Dendritic cell treated with granulocyte-macrophage colony-stimulating factor and Interleukin-4, amounts not matched to agents 40 ng/mL and 50 ng/mL, for 4 days (primary cell): Measurements from ENCODE around the gene OTOA.
"Not testable (repeated sequence)": the region's sequence is repeated elsewhere in the genome, so short reads cannot be mapped to it uniquely, and the experiment has no call there.

Source experiments
- H3K27ac Mint-ChIP-seq: one replicate; pipeline ENCODE4 v1.8.0; 2022; ENCODE audit warnings: mild to moderate bottlenecking, mixed read lengths
- H3K27me3 Mint-ChIP-seq: one replicate; pipeline ENCODE4 v1.8.0; 2022; ENCODE audit warnings: mild to moderate bottlenecking, mixed read lengths
- H3K36me3 Mint-ChIP-seq: one replicate; pipeline ENCODE4 v1.8.0; 2022; ENCODE audit warnings: low read depth, mixed read lengths
- H3K4me1 Mint-ChIP-seq: one replicate; pipeline ENCODE4 v1.8.0; 2022; ENCODE audit warnings: low read depth, mixed read lengths
- H3K4me3 Mint-ChIP-seq: one replicate; pipeline ENCODE4 v1.8.0; 2022; ENCODE audit warnings: mild to moderate bottlenecking, moderate library complexity, mixed read lengths
- H3K9me3 Mint-ChIP-seq: one replicate; pipeline ENCODE4 v1.8.0; 2022; ENCODE audit warnings: mixed read lengths
- intact Hi-C: fragments of 100-400 bp; cut with micrococcal nuclease; formaldehyde crosslinking; loops from one replicate; pipeline ENCODE4 v1.15.0; 2022

Gene OTOA

DNA sequence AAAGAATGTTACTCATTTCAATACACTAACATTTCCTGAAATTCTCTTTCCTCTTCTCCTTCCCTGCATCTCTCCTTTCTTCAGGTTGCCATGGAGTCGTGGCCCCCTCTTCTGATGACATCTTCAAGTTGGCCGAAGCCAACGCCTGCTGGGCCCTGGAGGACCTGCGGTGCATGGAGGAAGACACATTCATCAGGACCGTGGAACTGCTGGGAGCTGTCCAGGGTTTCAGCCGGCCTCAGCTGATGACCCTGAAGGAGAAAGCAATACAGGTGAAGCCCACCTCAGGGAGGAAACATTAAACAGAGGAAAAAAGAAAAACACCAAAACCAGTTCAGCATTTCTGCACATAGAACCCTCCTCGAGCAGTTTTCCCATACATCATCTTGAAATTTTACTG, 76.9 kb downstream of the OTOA start:
- H3K36me3 Mint-ChIP-seq, H3K9me3 Mint-ChIP-seq, H3K27ac Mint-ChIP-seq, H3K4me1 Mint-ChIP-seq, H3K4me3 Mint-ChIP-seq, H3K27me3 Mint-ChIP-seq, intact Hi-C loops: not testable (repeated sequence)

DNA sequence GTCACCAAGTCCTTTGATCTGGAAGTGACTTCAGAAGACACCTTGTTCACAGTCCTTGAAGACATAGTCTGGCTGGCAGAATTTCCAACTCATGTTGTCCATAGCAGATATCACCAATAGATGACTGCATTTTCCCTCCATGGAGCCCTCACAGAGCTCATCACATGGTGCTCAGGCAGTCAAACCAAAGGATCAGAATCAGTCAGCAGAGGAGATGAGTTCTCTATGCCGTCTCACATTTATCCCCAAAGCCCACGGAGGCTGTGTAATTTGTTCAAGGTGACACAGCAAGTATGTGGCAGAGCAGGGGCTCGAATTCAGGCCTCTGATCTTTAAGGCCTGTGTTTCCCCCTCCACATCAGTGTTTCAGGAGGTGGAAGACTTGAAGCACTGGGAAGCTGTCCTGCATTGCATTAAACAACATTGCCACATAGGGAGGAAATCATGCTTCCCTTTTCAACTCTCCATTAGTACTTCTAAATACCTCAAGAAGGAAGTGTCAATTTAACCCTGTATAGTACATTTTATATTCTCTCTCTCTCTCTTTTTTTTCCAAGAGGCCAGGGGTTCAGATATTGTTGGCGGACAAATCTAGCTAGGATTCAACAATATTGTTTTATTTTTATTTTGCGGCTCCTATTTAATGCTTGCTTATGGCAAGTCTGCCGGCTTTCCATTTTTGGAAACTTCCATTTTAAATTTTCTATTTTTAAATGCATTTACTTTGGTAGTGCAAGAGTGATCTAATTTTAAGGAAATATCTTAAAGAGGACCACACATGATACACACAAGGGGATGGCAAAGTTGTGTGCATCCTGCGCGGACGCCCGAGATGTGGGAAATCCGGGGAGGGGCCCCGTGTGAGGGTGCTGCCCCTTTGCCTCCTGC, 92.7 kb downstream of the OTOA start:
- intact Hi-C loops, H3K27me3 Mint-ChIP-seq, H3K36me3 Mint-ChIP-seq, H3K4me1 Mint-ChIP-seq, H3K9me3 Mint-ChIP-seq: not testable (repeated sequence)
- Mint-ChIP-seq H3K27ac (peak overlapping the region; percentile 85), H3K4me3 (peak overlapping the region; percentile 69)

DNA sequence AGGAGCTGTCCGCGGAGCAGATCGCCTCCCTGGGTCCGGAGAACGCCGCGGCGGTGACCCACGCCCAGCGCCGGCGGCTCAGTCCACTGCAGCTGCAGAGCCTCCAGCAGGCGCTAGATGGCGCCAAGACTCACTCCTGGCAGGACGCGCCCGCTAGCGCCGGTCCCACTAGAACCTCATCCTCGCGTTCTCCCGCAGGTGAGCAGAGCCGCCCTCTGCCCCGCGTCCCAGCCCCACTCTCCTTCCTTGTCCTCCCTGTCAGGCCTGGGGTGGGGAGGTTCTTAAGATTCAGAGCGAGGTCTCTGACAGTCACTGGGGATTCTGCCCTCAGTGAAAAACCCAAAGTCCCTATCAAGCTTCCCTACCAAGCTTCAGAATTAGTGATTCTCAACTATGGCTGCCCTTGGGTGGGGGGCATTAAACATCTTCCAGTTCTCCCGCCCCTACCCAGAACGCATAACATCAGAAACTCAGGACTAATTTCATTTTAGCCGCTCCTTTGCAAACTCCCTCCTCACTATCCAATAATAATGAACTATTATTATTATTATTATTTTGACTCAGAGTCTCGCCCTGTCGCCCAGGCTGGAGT, 93.4 kb downstream of the OTOA start:
- intact Hi-C loops, H3K4me3 Mint-ChIP-seq, H3K36me3 Mint-ChIP-seq, H3K27me3 Mint-ChIP-seq, H3K4me1 Mint-ChIP-seq, H3K9me3 Mint-ChIP-seq: not testable (repeated sequence)
- peak overlapping the region; percentile 85 for H3K27ac Mint-ChIP-seq

GRCh38 chr16:21768280-21768679, 104.5 kb downstream of the OTOA start:
- H3K9me3 Mint-ChIP-seq, H3K27ac Mint-ChIP-seq, H3K36me3 Mint-ChIP-seq, intact Hi-C loops, H3K4me3 Mint-ChIP-seq, H3K4me1 Mint-ChIP-seq: not testable (repeated sequence)
- peaks cover 14% of the 10 kb centered on the region for H3K27me3 Mint-ChIP-seq

DNA sequence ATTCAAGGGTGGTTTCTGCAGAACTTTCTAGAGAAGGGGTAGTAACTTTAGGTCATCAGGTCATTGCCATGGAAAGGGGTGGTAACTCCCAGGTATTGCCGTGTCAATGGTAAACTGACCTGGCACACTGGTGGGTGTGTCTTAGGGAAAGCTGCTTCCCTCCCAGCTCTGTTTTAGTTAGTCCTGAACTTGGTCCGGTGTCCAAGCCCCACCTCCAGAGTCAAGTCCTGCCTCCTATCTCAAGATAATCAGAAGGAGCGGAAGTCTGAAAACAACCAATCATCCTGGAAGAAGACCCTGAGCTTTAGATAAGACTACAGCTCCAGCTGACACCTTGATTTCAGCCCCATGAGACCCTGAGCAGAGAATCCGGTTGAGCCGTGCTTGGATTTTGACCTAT, 105.0 kb downstream of the OTOA start:
- peaks cover 12% of the 10 kb centered on the region for H3K27me3 Mint-ChIP-seq
- H3K4me1 Mint-ChIP-seq, intact Hi-C loops, H3K9me3 Mint-ChIP-seq, H3K36me3 Mint-ChIP-seq, H3K27ac Mint-ChIP-seq, H3K4me3 Mint-ChIP-seq: not testable (repeated sequence)

GRCh38 chr16:21769284-21769683, 105.5 kb downstream of the OTOA start:
- intact Hi-C loops, H3K4me3 Mint-ChIP-seq, H3K27ac Mint-ChIP-seq, H3K4me1 Mint-ChIP-seq, H3K36me3 Mint-ChIP-seq, H3K9me3 Mint-ChIP-seq: not testable (repeated sequence)
- H3K27me3 Mint-ChIP-seq: peaks cover 12% of the 10 kb centered on the region

DNA sequence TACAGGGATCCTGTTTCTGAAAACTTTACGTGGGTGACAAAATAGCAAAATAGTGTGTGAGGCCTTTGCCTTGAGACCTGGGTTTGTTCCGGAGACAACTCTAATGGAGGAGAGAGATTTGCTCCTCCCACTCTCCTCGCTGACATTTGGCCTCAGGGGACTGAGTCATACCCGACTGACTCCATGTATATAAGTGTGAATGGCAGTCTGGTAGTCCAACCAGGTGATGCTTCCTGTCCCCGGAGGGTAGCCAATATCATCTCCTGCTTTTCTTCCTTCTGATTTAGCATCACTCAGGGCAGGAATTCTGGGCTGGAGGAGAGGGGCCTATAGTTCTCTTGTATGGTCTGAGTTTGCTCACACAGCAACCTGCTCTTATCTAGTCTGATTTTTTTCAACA, 106.8 kb downstream of the OTOA start:
- intact Hi-C loops, H3K4me3 Mint-ChIP-seq, H3K4me1 Mint-ChIP-seq, H3K27ac Mint-ChIP-seq, H3K36me3 Mint-ChIP-seq, H3K9me3 Mint-ChIP-seq: not testable (repeated sequence)
- peaks cover 12% of the 10 kb centered on the region for H3K27me3 Mint-ChIP-seq

DNA sequence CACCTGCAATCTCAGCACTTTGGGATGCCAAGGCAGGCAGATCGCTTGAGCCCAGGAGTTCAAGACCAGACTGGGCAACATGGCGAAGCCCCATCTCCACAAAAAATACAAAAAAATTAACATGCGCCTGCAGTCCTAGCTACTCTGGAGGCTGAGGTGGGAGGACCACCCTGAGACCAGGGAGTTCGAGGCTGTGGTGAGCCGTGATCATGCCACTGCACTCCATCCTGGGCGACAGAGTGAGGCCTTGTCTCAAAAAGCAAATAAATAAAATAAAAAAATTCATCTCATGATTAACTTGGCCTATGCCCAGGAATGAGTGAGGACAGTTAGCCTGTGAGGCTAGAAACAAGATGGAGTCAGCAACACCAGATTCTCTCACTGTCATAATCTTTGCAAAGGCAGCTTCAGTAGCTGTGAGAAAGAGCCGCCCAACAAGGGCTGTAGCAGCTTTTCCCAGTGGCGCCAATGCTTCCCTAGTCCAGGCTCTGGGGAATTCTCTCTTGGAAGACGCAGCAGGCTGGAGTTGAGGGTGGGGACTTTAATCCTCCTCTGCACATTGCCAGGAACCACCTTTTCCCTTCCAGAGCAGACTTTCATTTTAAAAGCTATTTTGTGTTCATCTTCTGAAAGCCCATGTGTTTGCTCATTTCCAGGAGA, 108.9 kb downstream of the OTOA start:
- H3K9me3 Mint-ChIP-seq, H3K27me3 Mint-ChIP-seq, intact Hi-C loops, H3K4me3 Mint-ChIP-seq, H3K36me3 Mint-ChIP-seq, H3K4me1 Mint-ChIP-seq: not testable (repeated sequence)
- H3K27ac Mint-ChIP-seq: peak overlapping the region; percentile 59

DNA sequence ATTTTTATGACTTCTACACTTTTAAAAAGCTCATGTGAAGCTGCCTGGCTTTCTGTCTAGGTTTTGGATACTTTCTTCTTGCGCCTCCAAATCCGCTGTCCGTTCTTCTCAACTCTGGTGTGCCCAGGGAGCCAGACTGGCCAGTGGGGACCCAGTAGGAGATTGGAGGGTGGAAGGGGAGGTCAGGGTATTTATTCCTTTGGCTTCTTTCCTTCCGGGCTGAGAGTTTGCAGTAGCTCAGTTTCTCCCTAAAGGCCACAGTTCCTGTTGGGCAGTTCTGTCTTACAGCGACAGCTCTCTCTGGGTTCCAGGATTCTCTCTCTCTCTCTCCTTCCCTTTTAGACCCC, 109.4 kb downstream of the OTOA start:
- H3K4me3 Mint-ChIP-seq, intact Hi-C loops, H3K27me3 Mint-ChIP-seq, H3K4me1 Mint-ChIP-seq, H3K9me3 Mint-ChIP-seq, H3K36me3 Mint-ChIP-seq: not testable (repeated sequence)
- peak overlapping the region; percentile 59 for H3K27ac Mint-ChIP-seq

DNA sequence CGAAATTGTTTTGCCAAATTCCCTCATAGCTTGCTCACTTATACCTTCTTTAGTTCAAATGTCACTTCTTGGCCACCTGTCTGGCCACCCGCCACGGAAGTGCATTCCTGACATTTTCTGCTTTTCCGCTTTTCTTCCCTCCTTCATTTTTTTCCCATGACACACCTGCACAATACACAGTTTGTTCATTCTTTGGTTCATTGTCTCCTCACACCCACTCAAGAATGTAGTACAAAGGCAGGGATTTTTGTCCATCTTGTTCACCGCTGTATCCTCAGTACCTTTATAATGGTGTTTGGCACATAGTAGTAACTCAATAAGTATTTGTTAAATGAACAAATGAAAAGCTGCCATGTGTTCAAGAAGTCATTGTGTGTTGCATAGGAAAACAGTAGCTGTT, 116.8 kb downstream of the OTOA start:
- H3K4me3 Mint-ChIP-seq, H3K4me1 Mint-ChIP-seq, H3K27ac Mint-ChIP-seq, H3K9me3 Mint-ChIP-seq, intact Hi-C loops, H3K27me3 Mint-ChIP-seq, H3K36me3 Mint-ChIP-seq: not testable (repeated sequence)

GRCh38 chr16:21790506-21790905, 126.7 kb downstream of the OTOA start:
- H3K4me3 Mint-ChIP-seq, intact Hi-C loops, H3K36me3 Mint-ChIP-seq, H3K4me1 Mint-ChIP-seq, H3K27me3 Mint-ChIP-seq, H3K27ac Mint-ChIP-seq, H3K9me3 Mint-ChIP-seq: not testable (repeated sequence)

GRCh38 chr16:21793310-21793709, 129.5 kb downstream of the OTOA start:
- H3K4me1 Mint-ChIP-seq, H3K9me3 Mint-ChIP-seq, intact Hi-C loops, H3K4me3 Mint-ChIP-seq, H3K27ac Mint-ChIP-seq, H3K27me3 Mint-ChIP-seq: not testable (repeated sequence)
- H3K36me3 Mint-ChIP-seq: peaks cover 12% of the 10 kb centered on the region

- H3K4me3 Mint-ChIP-seq, H3K27ac Mint-ChIP-seq, H3K4me1 Mint-ChIP-seq, H3K9me3 Mint-ChIP-seq, intact Hi-C loops, H3K27me3 Mint-ChIP-seq: not testable (repeated sequence)
- peaks cover 21% of the 10 kb centered on the region for H3K36me3 Mint-ChIP-seq
These were observed 134.8 kb downstream of the OTOA start for GRCh38 chr16:21798601-21799000.

- Mint-ChIP-seq H3K27ac (peak overlapping the region; percentile 87), H3K36me3 (peaks cover 28% of the 10 kb centered on the region)
- H3K4me1 Mint-ChIP-seq, H3K9me3 Mint-ChIP-seq, intact Hi-C loops, H3K27me3 Mint-ChIP-seq, H3K4me3 Mint-ChIP-seq: not testable (repeated sequence)
These were observed 138.0 kb downstream of the OTOA start for GRCh38 chr16:21801538-21802374.
